K562 (cell line): ENCODE data around the gene TET2.

Experiments
- ETV6 ChIP-seq, 3 experiments: fragments of 150-350 bp in 1 of 3; sonication (generic) in 1 of 3; formaldehyde crosslinking in 1 of 3; IDR thresholded peaks; 2 replicates each; pipeline versions ENCODE4 v1.6.1 to v1.8.0; 2014 to 2022; ENCODE audit warnings: borderline replicate concordance in 2 of 3, low read depth in 2 of 3, antibody characterized with exemption in 1 of 3, low read length in 1 of 3, mild to moderate bottlenecking in 1 of 3, missing genetic modification reagents in 1 of 3
- HDAC3 ChIP-seq: fragments of 450-650 bp; IDR thresholded peaks from 2 replicates; pipeline ENCODE4 v1.6.1; 2018; ENCODE audit warnings: borderline replicate concordance, mild to moderate bottlenecking, moderate library complexity; ENCODE audit not compliant: partially characterized antibody
- MYBL2 ChIP-seq, 2 experiments: fragments of 450-650 bp in 1 of 2; sonication (generic) in 1 of 2; formaldehyde crosslinking in 1 of 2; IDR thresholded peaks; 2 replicates each; pipeline versions ENCODE4 v1.6.1 to v1.8.1; 2017 to 2022; ENCODE audit warnings: borderline replicate concordance in 1 of 2, inconsistent platforms in 1 of 2, low read depth in 1 of 2, mild to moderate bottlenecking in 1 of 2, missing genetic modification reagents in 1 of 2, moderate library complexity in 1 of 2
- MYC ChIP-seq, 2 experiments: fragments of 250-450 bp in 1 of 2; sonication (Bioruptor Pico) in 1 of 2; IDR thresholded peaks; 2 replicates each; pipeline versions ENCODE4 v1.5.1 to v1.6.1; 2012 to 2021; ENCODE audit warnings: low read depth in 2 of 2, borderline replicate concordance in 1 of 2, improper control_type of control experiment in 1 of 2, low read length in 1 of 2, mild to moderate bottlenecking in 1 of 2, moderate library complexity in 1 of 2
- POLR2A ChIP-seq: fragments of 450-650 bp; conservative IDR thresholded peaks from 2 replicates; pipeline ENCODE4 v1.6.1; 2016
- ZNF146 ChIP-seq: IDR thresholded peaks from one replicate; pipeline ENCODE4 v1.6.1; 2018; ENCODE audit warnings: missing compliant biosample characterization; ENCODE audit not compliant: unreplicated experiment

GRCh38 chr4:105135785-105136184 lies 10.9 kb upstream of the TET2 start:
- TF ChIP-seq ETV6 (IDR thresholded peaks at IDR 0.05; ENCODE audit: borderline replicate concordance in 1 of 2, low read depth in 2 of 2, low read length in 1 of 2) (no peak), ETV6 (CRISPR knock-in tag; IDR thresholded peaks at IDR 0.05; ENCODE audit: borderline replicate concordance) (no peak), ZNF146 (no peak), MYC (IDR thresholded peaks at IDR 0.05; ENCODE audit: low read depth, low read length) (no peak), MYC (CRISPR knock-in tag; IDR thresholded peaks at IDR 0.05; ENCODE audit: borderline replicate concordance, low read depth) (no peak), POLR2A (no peak), HDAC3 (no peak), MYBL2 (IDR thresholded peaks at IDR 0.05; ENCODE audit: low read depth) (no peak), MYBL2 (CRISPR knock-in tag; IDR thresholded peaks at IDR 0.05; ENCODE audit: borderline replicate concordance) (no peak)
